ENCODE results near the gene ZSCAN5C. TPM values are rescaled to one million over a fixed set of nuclear protein-coding genes. Genes with fewer than 3 reads are reported as not detected.
"Not testable (repeated sequence)": the region's sequence is repeated elsewhere in the genome, so short reads cannot be mapped to it uniquely, and the experiment has no call there.

Gene ZSCAN5C
- polyA plus RNA-seq, 1 donor (not counting 4 experiments of a cell fraction or from before 2014, with no cell fraction given): not detected

- no peaks in the 10 kb centered on the region for H3K9me3 ChIP-seq (ENCODE audit: control insufficient read depth, low read depth, low read length)
- no peaks in the 10 kb centered on the region for H4K20me1 ChIP-seq (ENCODE audit: control insufficient read depth, extremely low read depth, insufficient read depth, low read length)
- no peaks in the 10 kb centered on the region for H3K9me1 ChIP-seq (ENCODE audit: control insufficient read depth, extremely low read depth, insufficient read depth, low read length)
- no peaks in the 10 kb centered on the region for H3K79me2 ChIP-seq (ENCODE audit: control insufficient read depth, insufficient read depth, low read length)
- no peak overlapping the region for H2AFZ ChIP-seq (ENCODE audit: control insufficient read depth, low read length)
- H3K4me3 ChIP-seq (ENCODE audit: control insufficient read depth in 2 of 3, extremely low read depth in 1 of 3, insufficient read depth in 2 of 3, low read depth in 1 of 3, low read length in 3 of 3): no peak overlapping the region
- TF ChIP-seq CTCF (optimal IDR thresholded peaks at IDR 0.05 in 1 of 3, IDR thresholded peaks at IDR 0.05 in 1 of 3, conservative IDR thresholded peaks at IDR 0.05 in 1 of 3; ENCODE audit: extremely low read depth in 1 of 3, insufficient read depth in 2 of 3, low read length in 3 of 3) (no peak), EZH2 (IDR thresholded peaks at IDR 0.05; ENCODE audit: low read length) (no peak)
- peaks cover 6% of the 10 kb centered on the region for H3K4me1 ChIP-seq (ENCODE audit: control insufficient read depth, extremely low read depth, insufficient read depth, low read length)
- H3K9ac ChIP-seq (ENCODE audit: control insufficient read depth, extremely low read depth, insufficient read depth, low read length): no peak overlapping the region
- dilution Hi-C loops (cut with MboI; ENCODE audit: extremely low pct_ligation_motif_present, low sequenced_read_pairs): no loop called here
- no peak for DNase-seq (ENCODE audit: low read depth, low spot score)
- no peak overlapping the region for H3K4me2 ChIP-seq (ENCODE audit: control insufficient read depth, extremely low read depth, insufficient read depth, low read depth, low read length)
- no peaks in the 10 kb centered on the region for H3K27me3 ChIP-seq (ENCODE audit: control insufficient read depth, extremely low read depth, insufficient read depth, low read length)
- H3K36me3 ChIP-seq (ENCODE audit: control insufficient read depth in 2 of 2, extremely low read depth in 1 of 2, insufficient read depth in 2 of 2, low read length in 2 of 2): no peaks in the 10 kb centered on the region
- H3K27ac ChIP-seq (ENCODE audit: control insufficient read depth, insufficient read depth, low read length): no peak overlapping the region
- no peak for FAIRE-seq
Measured at GRCh38 chr19:56218961-56219360, 16.9 kb downstream of the ZSCAN5C start.

- H3K9me1 ChIP-seq (ENCODE audit: control insufficient read depth, extremely low read depth, insufficient read depth, low read length); H3K4me2 ChIP-seq (ENCODE audit: control insufficient read depth, extremely low read depth, insufficient read depth, low read depth, low read length); dilution Hi-C loops (cut with MboI; ENCODE audit: extremely low pct_ligation_motif_present, low sequenced_read_pairs); H3K4me3 ChIP-seq (ENCODE audit: control insufficient read depth in 2 of 3, extremely low read depth in 1 of 3, insufficient read depth in 2 of 3, low read depth in 1 of 3, low read length in 3 of 3); H3K27me3 ChIP-seq (ENCODE audit: control insufficient read depth, extremely low read depth, insufficient read depth, low read length); H4K20me1 ChIP-seq (ENCODE audit: control insufficient read depth, extremely low read depth, insufficient read depth, low read length); H3K36me3 ChIP-seq (ENCODE audit: control insufficient read depth in 2 of 2, extremely low read depth in 1 of 2, insufficient read depth in 2 of 2, low read length in 2 of 2); H3K4me1 ChIP-seq (ENCODE audit: control insufficient read depth, extremely low read depth, insufficient read depth, low read length); H3K9ac ChIP-seq (ENCODE audit: control insufficient read depth, extremely low read depth, insufficient read depth, low read length); H2AFZ ChIP-seq (ENCODE audit: control insufficient read depth, low read length); H3K9me3 ChIP-seq (ENCODE audit: control insufficient read depth, low read depth, low read length); FAIRE-seq; H3K27ac ChIP-seq (ENCODE audit: control insufficient read depth, insufficient read depth, low read length); H3K79me2 ChIP-seq (ENCODE audit: control insufficient read depth, insufficient read depth, low read length); DNase-seq (ENCODE audit: low read depth, low spot score): not testable (repeated sequence)
- TF ChIP-seq CTCF (optimal IDR thresholded peaks at IDR 0.05 in 1 of 3, IDR thresholded peaks at IDR 0.05 in 1 of 3, conservative IDR thresholded peaks at IDR 0.05 in 1 of 3; ENCODE audit: extremely low read depth in 1 of 3, insufficient read depth in 2 of 3, low read length in 3 of 3): peak; percentile 14 to 36 (median 25)
Measured at GRCh38 chr19:56221442-56221841, 19.4 kb downstream of the ZSCAN5C start.
